ENCODE results near the gene DHRSX. TPM values are rescaled to one million over a fixed set of nuclear protein-coding genes. Genes with fewer than 3 reads are reported as not detected.

Gene DHRSX
- polyA plus RNA-seq, 1 donor from 2014 or later, result 15.7 TPM

DNA sequence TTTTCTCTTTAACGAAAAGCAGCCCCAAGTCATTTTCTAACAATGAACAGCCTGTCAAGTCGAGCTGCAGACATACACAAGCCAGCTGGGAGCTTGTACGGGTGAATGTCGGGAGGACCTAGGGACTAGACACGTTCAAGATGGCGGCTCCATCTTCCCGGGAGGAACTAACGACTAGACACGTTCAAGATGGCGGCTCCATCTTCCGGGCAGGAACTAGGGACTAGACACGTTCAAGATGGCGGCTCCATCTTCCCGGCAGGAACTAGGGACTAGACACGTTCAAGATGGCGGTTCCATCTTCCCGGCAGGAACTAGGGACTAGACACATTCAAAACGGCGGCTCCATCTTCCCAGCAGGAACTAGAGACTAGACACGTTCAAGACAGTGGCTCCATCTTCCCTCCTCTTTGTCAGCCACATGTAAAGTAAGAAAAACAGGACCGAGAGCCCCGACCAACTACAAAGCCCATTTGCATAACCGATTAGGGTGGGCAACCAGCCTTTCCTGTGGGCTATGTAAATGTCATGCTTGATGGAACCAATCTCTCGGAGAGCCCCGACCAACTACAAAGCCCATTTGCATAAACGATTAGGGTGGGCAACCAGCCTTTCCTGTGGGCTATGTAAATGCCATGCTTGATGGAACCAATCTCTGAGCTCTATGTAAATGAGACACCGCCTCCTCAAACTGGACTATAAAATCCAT lies 175.5 kb downstream of the DHRSX start:
- Histone ChIP-seq H4K20me1 (ENCODE audit: insufficient read depth) (no peaks in the 10 kb centered on the region), H3K27me3 (ENCODE audit: insufficient read depth, low read depth, low read length) (no peaks in the 10 kb centered on the region), H3K36me3 (ENCODE audit: insufficient read depth, low read length) (no peaks in the 10 kb centered on the region), H3K4me2 (ENCODE audit: low read length) (no peak overlapping the region), H3K9me3 (ENCODE audit: low read length) (no peaks in the 10 kb centered on the region), H2AFZ (ENCODE audit: low read depth, low read length) (no peak overlapping the region), H3K9ac (ENCODE audit: low read length) (no peak overlapping the region), H3K27ac (ENCODE audit: low read length) (no peak overlapping the region), H3K9me2 (ENCODE audit: insufficient read depth, low read length) (no peaks in the 10 kb centered on the region), H3F3A (ENCODE audit: insufficient read depth, low read length, poor library complexity, severe bottlenecking) (no peaks in the 10 kb centered on the region), H3K79me2 (replicated peaks; ENCODE audit: insufficient read depth, low read length) (no peaks in the 10 kb centered on the region), H3K4me3 (ENCODE audit: low read length) (no peak overlapping the region)
- TF ChIP-seq TAF1 (IDR thresholded peaks at IDR 0.05; ENCODE audit: low read depth), result no peak
- TF ChIP-seq, protein P1, sequence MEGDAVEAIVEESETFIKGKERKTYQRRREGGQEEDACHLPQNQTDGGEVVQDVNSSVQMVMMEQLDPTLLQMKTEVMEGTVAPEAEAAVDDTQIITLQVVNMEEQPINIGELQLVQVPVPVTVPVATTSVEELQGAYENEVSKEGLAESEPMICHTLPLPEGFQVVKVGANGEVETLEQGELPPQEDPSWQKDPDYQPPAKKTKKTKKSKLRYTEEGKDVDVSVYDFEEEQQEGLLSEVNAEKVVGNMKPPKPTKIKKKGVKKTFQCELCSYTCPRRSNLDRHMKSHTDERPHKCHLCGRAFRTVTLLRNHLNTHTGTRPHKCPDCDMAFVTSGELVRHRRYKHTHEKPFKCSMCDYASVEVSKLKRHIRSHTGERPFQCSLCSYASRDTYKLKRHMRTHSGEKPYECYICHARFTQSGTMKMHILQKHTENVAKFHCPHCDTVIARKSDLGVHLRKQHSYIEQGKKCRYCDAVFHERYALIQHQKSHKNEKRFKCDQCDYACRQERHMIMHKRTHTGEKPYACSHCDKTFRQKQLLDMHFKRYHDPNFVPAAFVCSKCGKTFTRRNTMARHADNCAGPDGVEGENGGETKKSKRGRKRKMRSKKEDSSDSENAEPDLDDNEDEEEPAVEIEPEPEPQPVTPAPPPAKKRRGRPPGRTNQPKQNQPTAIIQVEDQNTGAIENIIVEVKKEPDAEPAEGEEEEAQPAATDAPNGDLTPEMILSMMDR (IDR thresholded peaks at IDR 0.05; ENCODE audit: poor library complexity, severe bottlenecking), result no peak
- TF ChIP-seq, protein P2, sequence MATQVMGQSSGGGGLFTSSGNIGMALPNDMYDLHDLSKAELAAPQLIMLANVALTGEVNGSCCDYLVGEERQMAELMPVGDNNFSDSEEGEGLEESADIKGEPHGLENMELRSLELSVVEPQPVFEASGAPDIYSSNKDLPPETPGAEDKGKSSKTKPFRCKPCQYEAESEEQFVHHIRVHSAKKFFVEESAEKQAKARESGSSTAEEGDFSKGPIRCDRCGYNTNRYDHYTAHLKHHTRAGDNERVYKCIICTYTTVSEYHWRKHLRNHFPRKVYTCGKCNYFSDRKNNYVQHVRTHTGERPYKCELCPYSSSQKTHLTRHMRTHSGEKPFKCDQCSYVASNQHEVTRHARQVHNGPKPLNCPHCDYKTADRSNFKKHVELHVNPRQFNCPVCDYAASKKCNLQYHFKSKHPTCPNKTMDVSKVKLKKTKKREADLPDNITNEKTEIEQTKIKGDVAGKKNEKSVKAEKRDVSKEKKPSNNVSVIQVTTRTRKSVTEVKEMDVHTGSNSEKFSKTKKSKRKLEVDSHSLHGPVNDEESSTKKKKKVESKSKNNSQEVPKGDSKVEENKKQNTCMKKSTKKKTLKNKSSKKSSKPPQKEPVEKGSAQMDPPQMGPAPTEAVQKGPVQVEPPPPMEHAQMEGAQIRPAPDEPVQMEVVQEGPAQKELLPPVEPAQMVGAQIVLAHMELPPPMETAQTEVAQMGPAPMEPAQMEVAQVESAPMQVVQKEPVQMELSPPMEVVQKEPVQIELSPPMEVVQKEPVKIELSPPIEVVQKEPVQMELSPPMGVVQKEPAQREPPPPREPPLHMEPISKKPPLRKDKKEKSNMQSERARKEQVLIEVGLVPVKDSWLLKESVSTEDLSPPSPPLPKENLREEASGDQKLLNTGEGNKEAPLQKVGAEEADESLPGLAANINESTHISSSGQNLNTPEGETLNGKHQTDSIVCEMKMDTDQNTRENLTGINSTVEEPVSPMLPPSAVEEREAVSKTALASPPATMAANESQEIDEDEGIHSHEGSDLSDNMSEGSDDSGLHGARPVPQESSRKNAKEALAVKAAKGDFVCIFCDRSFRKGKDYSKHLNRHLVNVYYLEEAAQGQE (IDR thresholded peaks at IDR 0.05; ENCODE audit: borderline replicate concordance), result no peak
- TF ChIP-seq EZH2 (IDR thresholded peaks at IDR 0.05; ENCODE audit: borderline replicate concordance, insufficient read depth, low read length, poor library complexity, severe bottlenecking), result no peak
- no peak for TF ChIP-seq MXI1 (conservative IDR thresholded peaks at IDR 0.05; ENCODE audit: poor library complexity, severe bottlenecking)
- TF ChIP-seq SMC3 (conservative IDR thresholded peaks at IDR 0.05; ENCODE audit: poor library complexity), result no peak
- no peak for TF ChIP-seq RAD21 (conservative IDR thresholded peaks at IDR 0.05)
- no peak for TF ChIP-seq POLR2AphosphoS5 (IDR thresholded peaks at IDR 0.05)
- no peak for TF ChIP-seq EP300 (conservative IDR thresholded peaks at IDR 0.05; ENCODE audit: poor library complexity, severe bottlenecking)

DNA sequence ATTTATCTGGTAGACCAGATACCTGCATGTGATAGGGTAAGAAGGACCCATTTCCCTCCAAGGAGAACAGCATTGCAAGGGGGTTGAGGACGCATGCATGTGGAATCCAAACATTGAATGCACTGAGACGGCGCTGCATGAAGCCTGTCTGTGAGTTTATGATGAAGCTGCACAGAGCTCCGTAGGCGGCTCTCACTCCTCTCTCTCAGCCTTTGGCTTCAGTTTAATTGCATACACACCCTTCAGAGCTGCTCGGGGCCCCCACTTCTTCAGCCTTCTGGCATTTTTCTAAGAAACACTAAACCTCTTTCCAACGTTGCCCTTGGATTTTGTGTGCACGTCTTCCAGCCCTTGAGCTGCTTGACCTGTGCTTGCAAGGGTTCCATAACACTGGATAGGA lies 176.6 kb downstream of the DHRSX start:
- Histone ChIP-seq H3K9me2 (ENCODE audit: insufficient read depth, low read length) (no peaks in the 10 kb centered on the region), H4K20me1 (ENCODE audit: insufficient read depth) (no peaks in the 10 kb centered on the region), H3K36me3 (ENCODE audit: insufficient read depth, low read length) (no peaks in the 10 kb centered on the region), H3K4me2 (ENCODE audit: low read length) (no peak overlapping the region), H2AFZ (ENCODE audit: low read depth, low read length) (no peak overlapping the region), H3K9ac (ENCODE audit: low read length) (no peak overlapping the region), H3K4me3 (ENCODE audit: low read length) (no peak overlapping the region), H3K79me2 (replicated peaks; ENCODE audit: insufficient read depth, low read length) (no peaks in the 10 kb centered on the region), H3K27me3 (ENCODE audit: insufficient read depth, low read depth, low read length) (no peaks in the 10 kb centered on the region), H3K27ac (ENCODE audit: low read length) (no peak overlapping the region), H3K9me3 (ENCODE audit: low read length) (no peaks in the 10 kb centered on the region), H3F3A (ENCODE audit: insufficient read depth, low read length, poor library complexity, severe bottlenecking) (no peaks in the 10 kb centered on the region)
- no peak for TF ChIP-seq SMC3 (conservative IDR thresholded peaks at IDR 0.05; ENCODE audit: poor library complexity)
- TF ChIP-seq MXI1 (conservative IDR thresholded peaks at IDR 0.05; ENCODE audit: poor library complexity, severe bottlenecking), result no peak
- no peak for TF ChIP-seq TAF1 (IDR thresholded peaks at IDR 0.05; ENCODE audit: low read depth)
- no peak for TF ChIP-seq EZH2 (IDR thresholded peaks at IDR 0.05; ENCODE audit: borderline replicate concordance, insufficient read depth, low read length, poor library complexity, severe bottlenecking)
- no peak for TF ChIP-seq POLR2AphosphoS5 (IDR thresholded peaks at IDR 0.05)
- TF ChIP-seq, protein P1 (IDR thresholded peaks at IDR 0.05; ENCODE audit: poor library complexity, severe bottlenecking), result no peak
- no peak for TF ChIP-seq EP300 (conservative IDR thresholded peaks at IDR 0.05; ENCODE audit: poor library complexity, severe bottlenecking)
- no peak for TF ChIP-seq RAD21 (conservative IDR thresholded peaks at IDR 0.05)
- TF ChIP-seq, protein P2 (IDR thresholded peaks at IDR 0.05; ENCODE audit: borderline replicate concordance), result no peak

Measured in neural cell (in vitro differentiated cells).